HG03139 (cell line): Measurements from ENCODE around the gene MSI2.
"Not testable (repeated sequence)": the region's sequence is repeated elsewhere in the genome, so short reads cannot be mapped to it uniquely, and the experiment has no call there.

Experiments used
- ATAC-seq: cut with Tn5 transposase; IDR thresholded peaks from one replicate; pipeline ENCODE4 v1.9.1; 2021; ENCODE audit not compliant: unreplicated experiment

Gene MSI2

DNA sequence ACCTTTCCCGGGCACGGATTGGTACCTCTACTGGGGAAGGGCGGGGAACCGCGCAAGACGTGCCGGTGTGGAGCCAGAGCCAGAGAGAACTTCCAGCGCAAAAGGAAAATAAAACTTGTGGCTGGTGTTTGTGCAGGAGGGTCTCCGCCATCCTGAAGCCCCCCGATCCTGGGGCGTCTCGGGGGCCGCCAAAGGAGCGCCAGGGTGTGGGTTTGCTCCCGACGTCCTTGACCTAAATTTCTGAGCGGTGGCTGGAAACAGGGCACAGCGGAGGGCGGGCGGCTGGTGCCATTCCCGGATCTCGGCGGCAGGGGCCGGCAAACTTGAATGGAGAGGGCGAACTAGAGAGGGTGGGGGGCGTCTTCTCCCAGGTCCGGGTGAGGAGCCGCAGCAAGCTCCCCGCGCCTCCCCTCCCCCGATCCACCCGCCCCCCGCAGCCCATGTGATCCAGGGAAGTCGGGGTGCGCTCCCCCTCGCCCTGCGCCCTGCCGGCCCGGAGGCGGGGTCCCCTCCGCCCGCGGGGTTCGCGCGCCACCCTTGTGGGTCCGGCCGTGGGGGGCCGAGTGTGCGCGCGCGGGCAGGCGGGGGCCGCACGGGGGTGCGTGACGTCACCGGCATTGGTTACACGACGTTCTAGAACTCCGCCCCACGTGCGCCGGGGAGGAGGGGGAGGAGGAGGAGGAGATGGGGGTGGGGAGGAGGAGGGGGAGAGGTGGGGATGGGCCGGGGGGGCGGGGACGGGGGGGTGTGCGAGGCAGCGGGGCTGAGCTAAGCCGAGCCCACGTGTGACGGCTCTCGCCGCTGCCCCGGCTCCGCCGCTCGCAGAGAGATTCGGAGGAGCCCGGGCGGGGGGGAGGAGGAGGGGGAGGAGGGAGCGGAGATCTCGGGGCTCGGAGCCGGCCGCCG, at the start of gene MSI2:
MSI2 (plus strand) TSS at position 748 of the 906 bp plus-strand sequence. CDS start 220 bp downstream, outside the sequence.
- ATAC-seq: peak; percentile 69

DNA sequence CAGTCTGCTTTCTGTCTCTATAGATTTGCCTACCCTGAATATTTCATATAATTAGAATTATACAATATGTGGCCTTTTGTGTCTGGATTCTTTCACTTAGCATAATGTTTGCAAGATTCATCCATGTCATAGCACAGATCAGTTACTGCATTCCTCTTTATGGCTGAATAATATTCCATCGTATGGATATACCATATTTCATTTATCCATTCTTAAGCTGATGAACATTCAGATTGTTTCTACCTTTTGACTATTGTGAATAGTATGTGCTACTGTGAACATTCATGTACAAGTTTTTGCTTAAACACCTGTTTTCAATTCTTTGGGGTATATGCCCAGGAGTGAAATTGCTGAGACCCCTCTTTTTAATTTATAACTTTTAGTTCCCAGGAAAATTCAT, 49.4 kb upstream of the MSI2 start:
- ATAC-seq: no peak

DNA sequence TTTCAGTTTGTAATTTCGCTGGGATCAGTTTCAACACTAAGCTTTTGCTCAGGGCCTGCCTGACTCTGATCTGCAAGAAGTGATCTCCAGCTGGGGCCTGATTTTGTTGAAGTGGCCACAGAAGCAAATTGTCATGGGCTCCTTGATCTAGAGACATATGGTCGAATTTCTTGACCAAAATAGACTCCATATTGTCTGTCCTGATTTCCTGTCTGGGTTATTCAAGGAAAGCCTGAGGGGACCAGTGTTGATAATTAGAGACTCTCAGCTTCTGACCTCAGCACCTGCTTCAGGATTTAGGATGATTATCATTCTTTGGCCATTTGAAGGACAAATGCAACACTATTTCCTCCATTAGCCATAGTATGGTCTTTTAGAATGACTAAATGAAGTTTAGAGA, 48.9 kb upstream of the MSI2 start:
- no peak for ATAC-seq

DNA sequence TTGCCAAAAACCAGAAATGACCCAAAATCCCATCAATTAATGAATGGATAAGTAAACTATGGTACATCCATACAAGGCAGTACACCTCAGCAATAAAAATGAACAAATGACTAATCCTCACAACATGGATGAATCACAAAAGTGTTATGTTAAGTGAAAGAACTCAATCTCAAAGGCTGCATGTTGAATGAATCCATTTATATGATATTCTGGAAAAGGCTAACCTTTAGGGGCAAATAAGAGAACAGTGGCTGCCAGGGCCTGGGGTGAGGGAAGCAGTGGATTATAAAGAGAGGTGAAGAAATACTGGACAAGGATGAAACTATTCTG, 46.1 kb upstream of the MSI2 start:
- no peak for ATAC-seq

DNA sequence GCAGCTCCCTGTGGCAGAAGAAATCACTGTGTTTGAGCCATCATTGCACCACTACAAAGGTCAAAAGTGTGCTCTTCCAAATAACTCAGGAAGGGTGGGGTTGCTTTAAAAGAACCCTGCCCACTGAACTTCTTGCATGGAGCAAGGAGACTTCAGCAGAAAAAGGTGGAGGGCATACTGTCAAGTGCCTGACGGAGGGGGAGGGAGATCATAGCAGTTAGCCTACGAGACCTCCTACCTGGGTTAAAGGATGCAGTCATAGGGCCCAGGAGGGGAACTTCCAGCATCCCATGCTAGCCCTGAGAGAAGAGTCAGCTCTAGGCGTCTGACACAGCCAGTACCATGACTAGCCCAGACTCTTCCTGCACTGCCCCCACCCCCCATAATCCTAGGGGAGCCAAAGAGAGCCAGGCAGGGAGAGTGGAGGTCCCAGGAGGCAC, 45.3 kb upstream of the MSI2 start:
- ATAC-seq: no peak

- no peak for ATAC-seq
Observed at GRCh38 chr17:57211543-57211942, 44.8 kb upstream of the MSI2 start.

DNA sequence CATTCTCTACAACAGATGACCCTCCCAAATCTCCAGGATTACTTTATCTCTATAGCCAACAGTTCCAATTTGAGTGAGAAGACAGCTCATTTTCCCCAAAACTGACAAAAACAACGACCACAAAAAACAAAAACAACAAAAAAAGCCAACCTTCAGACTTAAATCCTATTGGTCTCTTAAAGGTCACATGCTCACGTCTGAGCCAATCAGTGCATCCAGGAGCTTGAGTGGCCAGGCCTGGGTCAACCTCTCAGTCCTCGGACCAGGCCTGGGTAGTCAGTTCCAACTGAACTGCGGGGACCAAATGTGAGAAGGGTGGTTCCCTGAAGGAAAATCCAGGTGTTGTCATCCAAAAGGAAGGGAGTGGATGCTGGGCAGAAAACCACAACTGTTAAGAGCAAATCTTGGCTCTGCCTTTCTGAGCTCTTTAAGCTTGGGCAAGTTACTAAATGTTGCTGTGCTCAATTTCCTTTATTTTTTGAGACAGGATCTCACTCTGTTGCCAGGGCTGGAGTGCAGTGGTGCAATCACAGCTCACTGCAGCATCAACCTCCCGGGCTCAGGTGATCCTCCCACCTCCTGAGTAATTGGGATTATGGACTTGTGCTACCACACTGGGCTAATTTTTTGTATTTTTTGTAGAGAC, 43.0 kb upstream of the MSI2 start:
- no peak for ATAC-seq

DNA sequence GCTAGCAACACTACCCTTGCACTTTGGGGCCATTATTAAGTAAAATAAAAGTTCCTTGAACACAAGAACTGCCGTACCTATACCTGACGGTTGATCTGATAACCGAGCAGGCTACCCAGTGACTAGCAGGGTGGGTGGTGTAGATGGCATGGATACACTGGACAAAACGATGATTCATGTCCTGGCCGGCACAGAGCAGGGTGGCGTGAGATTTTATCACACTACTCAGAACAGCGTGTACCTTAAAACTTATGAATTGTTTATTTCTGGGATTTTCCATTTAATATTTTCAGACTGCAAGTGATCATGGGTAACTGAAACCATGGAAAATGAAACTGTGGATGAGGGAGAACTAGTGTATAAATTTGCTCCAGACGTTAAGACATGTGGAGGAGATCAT, 41.0 kb upstream of the MSI2 start:
- ATAC-seq: no peak

DNA sequence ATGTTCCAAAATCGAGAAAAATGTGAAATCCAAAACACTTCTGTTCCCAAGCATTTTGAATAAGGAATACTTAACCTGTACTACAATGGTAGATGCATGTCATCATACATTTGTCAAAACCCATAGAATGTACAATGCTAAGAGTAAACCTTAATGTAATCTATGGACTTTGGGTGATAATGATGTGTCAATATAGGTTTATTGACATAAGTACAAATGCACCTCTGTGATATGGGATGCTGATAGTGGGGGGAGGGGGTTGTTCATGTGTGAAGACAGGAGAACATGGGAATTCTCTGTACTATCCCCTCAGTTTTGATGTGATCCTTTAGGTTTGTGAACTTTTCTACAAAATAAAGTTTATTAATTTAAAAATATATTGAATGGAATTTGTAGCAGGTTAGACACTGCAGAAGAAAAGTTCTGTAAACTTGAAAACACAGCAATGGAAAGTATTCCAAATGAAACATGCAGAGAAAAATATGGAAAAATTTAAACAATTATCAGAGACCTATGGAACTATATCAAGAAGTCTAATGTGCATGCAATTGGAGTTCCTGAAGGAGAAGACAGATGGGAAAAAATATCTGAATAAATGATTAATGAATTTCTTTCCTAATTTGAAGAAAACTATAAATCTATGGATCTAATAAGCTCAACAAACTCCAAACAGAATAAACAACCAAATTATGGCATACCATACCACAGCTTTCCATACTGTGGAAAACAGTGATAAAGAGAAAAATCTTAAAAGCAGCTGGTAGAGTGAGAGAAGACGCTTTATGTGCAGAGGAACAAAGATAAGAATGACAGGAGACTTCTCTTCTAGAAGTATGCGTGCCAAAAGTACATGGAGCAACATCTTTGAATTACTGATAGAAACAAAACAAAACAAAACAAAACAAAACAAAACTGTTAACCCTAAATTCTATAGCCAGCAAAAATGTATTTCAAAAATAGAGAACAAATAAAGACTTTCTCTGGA, 34.7 kb upstream of the MSI2 start:
- no peak for ATAC-seq

GRCh38 chr17:57222422-57222821, 33.9 kb upstream of the MSI2 start:
- not testable (repeated sequence) for ATAC-seq

- no peak for ATAC-seq
Observed at GRCh38 chr17:57225127-57225526, 31.2 kb upstream of the MSI2 start.

DNA sequence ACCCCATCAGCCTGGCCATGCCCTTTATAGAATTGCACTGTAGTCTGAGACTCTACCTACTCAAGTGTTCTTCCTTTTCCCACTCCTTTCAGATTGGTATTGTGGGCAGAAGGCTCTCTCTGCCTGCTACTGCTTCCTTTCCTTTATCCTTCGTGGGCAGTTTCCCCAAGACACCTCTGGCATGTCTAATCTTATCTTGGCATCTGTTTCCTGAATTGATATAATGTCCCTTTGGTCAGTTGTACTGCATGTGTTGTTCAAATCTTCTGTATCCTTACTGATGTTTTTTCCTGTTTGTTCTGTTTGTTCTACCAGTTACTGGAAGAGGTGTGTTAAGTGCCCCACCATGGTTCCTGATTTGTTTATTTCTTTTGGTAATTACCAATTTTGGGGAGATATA, 29.5 kb upstream of the MSI2 start:
- ATAC-seq: no peak

GRCh38 chr17:57228911-57229310, 27.4 kb upstream of the MSI2 start:
- ATAC-seq: no peak

- no peak for ATAC-seq
Observed at GRCh38 chr17:57234061-57234738, 22.1 kb upstream of the MSI2 start.

DNA sequence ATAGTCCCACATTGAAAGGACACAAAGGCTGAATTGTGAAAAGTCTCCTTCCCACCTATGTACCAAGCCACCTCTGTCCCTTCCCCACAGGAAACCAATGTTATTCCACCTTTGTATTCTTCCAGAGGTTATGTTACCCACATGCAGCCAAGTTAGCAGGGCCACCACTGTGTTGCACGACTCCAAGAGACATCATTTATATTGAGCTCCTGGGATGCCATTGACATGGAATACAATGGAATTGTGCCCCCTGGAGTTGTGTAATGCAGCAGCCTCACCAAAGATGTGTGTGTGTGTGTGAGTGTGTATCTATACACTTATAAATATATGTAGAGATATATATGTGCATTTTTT, 21.6 kb upstream of the MSI2 start:
- no peak for ATAC-seq

DNA sequence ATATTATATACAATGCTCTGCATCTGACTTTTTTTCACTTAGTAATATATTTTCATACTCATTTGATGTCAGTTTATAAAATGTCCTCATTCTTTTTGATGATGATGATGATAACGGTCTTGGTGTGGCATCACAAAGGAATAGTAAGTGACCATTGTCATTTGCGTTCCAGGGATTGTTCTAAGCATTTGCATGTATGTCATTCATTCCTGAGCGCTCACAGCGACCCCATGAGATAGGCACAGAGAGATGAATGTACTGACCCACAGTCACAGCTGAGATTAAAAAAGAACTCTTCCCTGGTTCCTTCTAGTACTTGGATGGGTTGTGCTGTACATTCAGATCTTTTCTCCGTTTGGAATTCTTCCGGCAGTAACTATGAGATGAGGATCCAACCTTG, 21.2 kb upstream of the MSI2 start:
- no peak for ATAC-seq

- no peak for ATAC-seq
Observed at GRCh38 chr17:57236686-57237299, 19.5 kb upstream of the MSI2 start.

DNA sequence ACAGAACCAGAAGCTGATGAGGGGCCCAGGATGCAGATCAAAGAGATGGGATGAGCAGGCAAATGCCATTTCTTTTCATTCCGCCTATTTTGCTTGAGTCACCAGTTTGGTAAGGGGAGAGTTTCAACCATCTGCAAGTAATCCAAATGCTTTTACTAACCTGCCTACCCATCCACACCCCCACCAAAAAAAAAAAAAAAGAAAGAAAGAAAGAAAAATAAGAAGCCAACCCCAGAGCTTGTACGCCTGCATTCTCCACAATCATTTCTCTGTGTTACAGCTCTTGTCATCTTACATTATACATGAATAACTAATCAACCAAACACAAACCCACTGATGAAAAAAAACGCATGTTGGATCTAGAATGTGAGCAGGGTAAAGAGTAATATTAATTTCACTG, 15.7 kb upstream of the MSI2 start:
- ATAC-seq: no peak

DNA sequence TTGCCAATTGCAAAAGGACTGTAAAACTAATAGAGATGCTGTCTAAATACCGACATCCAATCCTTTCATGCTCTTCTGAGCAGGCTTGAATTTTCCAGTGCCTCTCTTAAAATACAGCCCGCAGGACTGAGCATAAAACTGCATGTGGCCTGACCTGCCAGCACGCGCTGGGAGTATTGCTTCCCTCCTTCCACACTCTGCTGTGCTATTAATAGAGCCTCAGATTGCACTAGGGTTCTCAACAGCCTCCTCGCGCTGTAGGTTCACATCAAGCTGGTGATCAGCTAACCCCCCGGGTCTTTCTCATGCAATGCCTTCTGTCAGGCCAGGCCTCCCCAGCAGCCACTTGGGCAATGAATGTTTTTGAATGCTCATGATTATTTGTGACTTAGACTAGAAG, 14.2 kb upstream of the MSI2 start:
- no peak for ATAC-seq

- ATAC-seq: no peak
Observed at GRCh38 chr17:57243171-57243622, 13.1 kb upstream of the MSI2 start.
